Gastrocnemius medialis (tissue), 4 donors: ENCODE measurements around the gene KRT7.

Experiments used
- POLR2A ChIP-seq, 2 donors: fragments of 450-650 bp; IDR thresholded peaks; one replicate each; pipeline ENCODE4 v1.6.1; 2017; ENCODE audit warnings: antibody characterized with exemption in 2 of 2, mild to moderate bottlenecking in 2 of 2, moderate library complexity in 2 of 2
- TF ChIP-seq, protein P1 (sequence below), 5 experiments: fragments of 450-650 bp in 3 of 5; fragments of 200-600 bp in 2 of 5; sonication (generic) in 2 of 5; IDR thresholded peaks in 4 of 5; conservative IDR thresholded peaks in 1 of 5; 1 replicate in 4 of 5; 2 replicates in 1 of 5; pipeline ENCODE4 v1.5.1; 2016 to 2019; ENCODE audit warnings: antibody characterized with exemption in 5 of 5, mild to moderate bottlenecking in 3 of 5, moderate library complexity in 3 of 5

DNA sequence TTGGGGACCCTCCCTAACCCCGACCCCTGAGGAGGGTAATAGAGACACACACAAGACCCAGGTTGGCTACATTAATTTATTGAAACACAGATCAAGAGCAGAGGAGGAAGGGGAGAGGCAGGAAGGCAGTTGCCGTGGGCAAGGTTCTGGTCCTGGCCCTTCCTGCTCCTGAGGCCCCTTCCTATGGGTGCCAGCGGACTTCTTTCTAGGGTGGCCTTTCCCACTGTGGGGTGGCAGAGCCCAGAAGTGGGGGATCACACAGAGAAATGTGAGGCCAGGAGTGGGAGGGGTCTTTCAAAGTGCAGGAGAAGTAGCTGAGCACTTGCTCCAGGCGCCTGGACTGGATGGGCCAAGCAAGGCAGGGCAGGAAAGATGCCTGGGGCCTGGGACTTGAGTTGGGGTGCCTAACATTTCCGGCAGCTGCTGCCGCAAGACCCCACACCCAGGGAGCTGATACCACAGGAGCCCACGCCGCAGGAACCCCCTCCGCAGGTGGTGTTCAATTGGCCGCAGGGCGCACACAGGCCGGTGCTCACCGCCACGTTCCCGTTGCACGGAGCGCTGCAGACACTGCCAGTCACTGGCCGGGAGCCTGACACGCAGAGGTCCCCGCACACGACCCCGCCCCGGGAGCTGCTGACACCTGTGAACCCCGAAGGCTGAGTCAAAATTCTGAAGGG, 52.9 kb downstream of the KRT7 start:
- TF ChIP-seq, protein P1, sequence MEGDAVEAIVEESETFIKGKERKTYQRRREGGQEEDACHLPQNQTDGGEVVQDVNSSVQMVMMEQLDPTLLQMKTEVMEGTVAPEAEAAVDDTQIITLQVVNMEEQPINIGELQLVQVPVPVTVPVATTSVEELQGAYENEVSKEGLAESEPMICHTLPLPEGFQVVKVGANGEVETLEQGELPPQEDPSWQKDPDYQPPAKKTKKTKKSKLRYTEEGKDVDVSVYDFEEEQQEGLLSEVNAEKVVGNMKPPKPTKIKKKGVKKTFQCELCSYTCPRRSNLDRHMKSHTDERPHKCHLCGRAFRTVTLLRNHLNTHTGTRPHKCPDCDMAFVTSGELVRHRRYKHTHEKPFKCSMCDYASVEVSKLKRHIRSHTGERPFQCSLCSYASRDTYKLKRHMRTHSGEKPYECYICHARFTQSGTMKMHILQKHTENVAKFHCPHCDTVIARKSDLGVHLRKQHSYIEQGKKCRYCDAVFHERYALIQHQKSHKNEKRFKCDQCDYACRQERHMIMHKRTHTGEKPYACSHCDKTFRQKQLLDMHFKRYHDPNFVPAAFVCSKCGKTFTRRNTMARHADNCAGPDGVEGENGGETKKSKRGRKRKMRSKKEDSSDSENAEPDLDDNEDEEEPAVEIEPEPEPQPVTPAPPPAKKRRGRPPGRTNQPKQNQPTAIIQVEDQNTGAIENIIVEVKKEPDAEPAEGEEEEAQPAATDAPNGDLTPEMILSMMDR (IDR thresholded peaks at IDR 0.05 in 4 of 5, conservative IDR thresholded peaks at IDR 0.05 in 1 of 5) = no peak
- no peak for TF ChIP-seq POLR2A (IDR thresholded peaks at IDR 0.05)
